ENCODE data around the gene TCF7L1. TPM values are rescaled to one million over a fixed set of nuclear protein-coding genes. Genes with fewer than 3 reads are reported as not detected.

TCF7L1 gene
- polyA plus RNA-seq, 1 donor from 2014 or later = not detected

GRCh38 chr2:85187069-85187468, 53.9 kb downstream of the TCF7L1 start:
- Histone ChIP-seq H3K27me3 (ENCODE audit: insufficient read depth, low read depth, low read length) (no peaks in the 10 kb centered on the region), H3K4me2 (ENCODE audit: low read length) (no peak overlapping the region), H3K9me2 (ENCODE audit: insufficient read depth, low read length) (no peaks in the 10 kb centered on the region), H3K4me3 (ENCODE audit: low read length) (no peak overlapping the region), H3K9me3 (ENCODE audit: low read length) (no peaks in the 10 kb centered on the region), H4K20me1 (ENCODE audit: insufficient read depth) (no peaks in the 10 kb centered on the region), H2AFZ (ENCODE audit: low read depth, low read length) (no peak overlapping the region), H3F3A (ENCODE audit: insufficient read depth, low read length, poor library complexity, severe bottlenecking) (no peaks in the 10 kb centered on the region), H3K79me2 (replicated peaks; ENCODE audit: insufficient read depth, low read length) (no peaks in the 10 kb centered on the region), H3K27ac (ENCODE audit: low read length) (no peak overlapping the region), H3K36me3 (ENCODE audit: insufficient read depth, low read length) (no peaks in the 10 kb centered on the region), H3K9ac (ENCODE audit: low read length) (no peak overlapping the region)
- TF ChIP-seq EP300 (conservative IDR thresholded peaks at IDR 0.05; ENCODE audit: poor library complexity, severe bottlenecking) (no peak), TAF1 (IDR thresholded peaks at IDR 0.05; ENCODE audit: low read depth) (no peak), EZH2 (IDR thresholded peaks at IDR 0.05; ENCODE audit: borderline replicate concordance, insufficient read depth, low read length, poor library complexity, severe bottlenecking) (no peak), CTCF (IDR thresholded peaks at IDR 0.05; ENCODE audit: poor library complexity, severe bottlenecking) (no peak), RAD21 (conservative IDR thresholded peaks at IDR 0.05) (no peak), REST (IDR thresholded peaks at IDR 0.05; ENCODE audit: borderline replicate concordance) (no peak)

- H3K36me3 ChIP-seq (ENCODE audit: insufficient read depth, low read length) = no peaks in the 10 kb centered on the region
- no peak overlapping the region for H3K9ac ChIP-seq (ENCODE audit: low read length)
- H3K9me3 ChIP-seq (ENCODE audit: low read length) = no peaks in the 10 kb centered on the region
- TF ChIP-seq REST (IDR thresholded peaks at IDR 0.05; ENCODE audit: borderline replicate concordance) (no peak), TAF1 (IDR thresholded peaks at IDR 0.05; ENCODE audit: low read depth) (no peak), EZH2 (IDR thresholded peaks at IDR 0.05; ENCODE audit: borderline replicate concordance, insufficient read depth, low read length, poor library complexity, severe bottlenecking) (no peak), EP300 (conservative IDR thresholded peaks at IDR 0.05; ENCODE audit: poor library complexity, severe bottlenecking) (no peak), MXI1 (conservative IDR thresholded peaks at IDR 0.05; ENCODE audit: poor library complexity, severe bottlenecking) (no peak), CTCF (IDR thresholded peaks at IDR 0.05; ENCODE audit: poor library complexity, severe bottlenecking) (no peak)
- no peaks in the 10 kb centered on the region for H3K79me2 ChIP-seq (replicated peaks; ENCODE audit: insufficient read depth, low read length)
- no peak overlapping the region for H3K4me3 ChIP-seq (ENCODE audit: low read length)
- no peaks in the 10 kb centered on the region for H4K20me1 ChIP-seq (ENCODE audit: insufficient read depth)
- no peak overlapping the region for H3K4me2 ChIP-seq (ENCODE audit: low read length)
- H2AFZ ChIP-seq (ENCODE audit: low read depth, low read length) = no peak overlapping the region
- no peak overlapping the region for H3K27ac ChIP-seq (ENCODE audit: low read length)
- no peaks in the 10 kb centered on the region for H3K9me2 ChIP-seq (ENCODE audit: insufficient read depth, low read length)
- H3K27me3 ChIP-seq (ENCODE audit: insufficient read depth, low read depth, low read length) = no peaks in the 10 kb centered on the region
- no peaks in the 10 kb centered on the region for H3F3A ChIP-seq (ENCODE audit: insufficient read depth, low read length, poor library complexity, severe bottlenecking)
These were observed 55.7 kb downstream of the TCF7L1 start for GRCh38 chr2:85188852-85189251.
